Measurements from ENCODE around the gene CAD.

- TF ChIP-seq CTCF (conservative IDR thresholded peaks at IDR 0.05 in 1 of 2, IDR thresholded peaks at IDR 0.05 in 1 of 2; ENCODE audit: extremely low read depth in 1 of 2, insufficient read depth in 1 of 2, low read depth in 1 of 2, low read length in 2 of 2) (no peak), EZH2 (IDR thresholded peaks at IDR 0.05; ENCODE audit: borderline replicate concordance, low read length) (no peak)
Observed at GRCh38 chr2:27184115-27184514, 33.1 kb upstream of the CAD start.

Data from mammary epithelial cell (primary cell).